ENCODE results near the gene EGLN3. TPM values are rescaled to one million over a fixed set of nuclear protein-coding genes. Genes with fewer than 3 reads are reported as not detected.

Gene EGLN3
- total and polyA plus RNA-seq, 2 of the 13 experiments (the other 11 are each of a cell fraction or from before 2014, with no cell fraction given), result 0.18 to 27.3 TPM

DNA sequence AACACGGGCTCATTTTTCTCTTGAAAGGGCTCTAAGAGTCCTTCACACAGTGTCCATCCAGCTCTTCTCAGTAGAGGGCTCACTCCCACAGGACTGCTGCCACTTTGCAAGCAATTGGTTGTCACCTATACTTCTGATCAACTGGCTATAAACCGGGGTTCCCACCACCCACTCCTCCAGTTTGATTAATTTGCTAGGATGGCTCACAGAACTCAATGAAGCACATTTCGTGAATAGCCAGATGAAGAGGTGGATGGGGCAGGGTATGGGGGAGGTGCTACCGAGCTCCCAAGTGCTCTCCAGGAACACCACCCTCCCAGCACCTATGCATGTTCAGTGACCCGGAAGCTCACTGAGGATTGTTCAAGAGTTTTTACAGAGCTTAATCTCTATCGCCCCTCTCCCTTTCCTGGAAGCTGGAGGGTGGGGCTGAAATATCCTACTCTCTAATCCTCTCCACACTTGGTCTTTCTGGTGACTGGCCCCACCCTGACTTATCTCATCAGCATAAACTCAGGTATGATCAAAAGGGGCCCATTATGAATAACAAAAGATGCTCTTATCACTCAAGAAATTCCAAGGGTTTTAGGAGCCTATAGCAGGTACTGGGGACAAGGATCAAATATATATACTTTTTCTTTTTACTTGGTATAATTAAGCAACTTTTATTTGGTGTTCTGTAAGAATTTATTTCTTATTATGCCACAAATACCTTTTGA lies 13.9 kb upstream of the EGLN3 start (continued):
- TF ChIP-seq HOXA7 (CRISPR knock-in tag; IDR thresholded peaks at IDR 0.05), result no peak
- peak; percentile 72 for TF ChIP-seq SMC3 (IDR thresholded peaks at IDR 0.05; ENCODE audit: low read length)
- no peak for TF ChIP-seq RELA (CRISPR knock-in tag; IDR thresholded peaks at IDR 0.05)
- TF ChIP-seq THAP11 (CRISPR knock-in tag; IDR thresholded peaks at IDR 0.05), result 0 out of 2 replicates have a peak, but pooled peaks have one; percentile 13
- peak; percentile 58 for TF ChIP-seq XRCC5 (optimal IDR thresholded peaks at IDR 0.05; ENCODE audit: low read length)
- TF ChIP-seq RARA (CRISPR knock-in tag; IDR thresholded peaks at IDR 0.05), result 0 out of 2 replicates have a peak, but pooled peaks have one; percentile 7
- no peak for TF ChIP-seq ZNF768 (CRISPR knock-in tag; IDR thresholded peaks at IDR 0.05)
- 0 out of 2 replicates have a peak, but pooled peaks have one; percentile 54 for TF ChIP-seq ELF4 (CRISPR knock-in tag; IDR thresholded peaks at IDR 0.05; ENCODE audit: borderline replicate concordance)
- TF ChIP-seq NR1H2 (CRISPR knock-in tag; IDR thresholded peaks at IDR 0.05; ENCODE audit: borderline replicate concordance, low read depth), result no peak
- TF ChIP-seq MEF2D (CRISPR knock-in tag; IDR thresholded peaks at IDR 0.05), result peak; percentile 42; the same call in 1 of the 2 replicates
- 0 out of 2 replicates have a peak, but pooled peaks have one; percentile 35 for TF ChIP-seq ZNF674 (CRISPR knock-in tag; IDR thresholded peaks at IDR 0.05; ENCODE audit: low read depth)
- TF ChIP-seq, protein P1, sequence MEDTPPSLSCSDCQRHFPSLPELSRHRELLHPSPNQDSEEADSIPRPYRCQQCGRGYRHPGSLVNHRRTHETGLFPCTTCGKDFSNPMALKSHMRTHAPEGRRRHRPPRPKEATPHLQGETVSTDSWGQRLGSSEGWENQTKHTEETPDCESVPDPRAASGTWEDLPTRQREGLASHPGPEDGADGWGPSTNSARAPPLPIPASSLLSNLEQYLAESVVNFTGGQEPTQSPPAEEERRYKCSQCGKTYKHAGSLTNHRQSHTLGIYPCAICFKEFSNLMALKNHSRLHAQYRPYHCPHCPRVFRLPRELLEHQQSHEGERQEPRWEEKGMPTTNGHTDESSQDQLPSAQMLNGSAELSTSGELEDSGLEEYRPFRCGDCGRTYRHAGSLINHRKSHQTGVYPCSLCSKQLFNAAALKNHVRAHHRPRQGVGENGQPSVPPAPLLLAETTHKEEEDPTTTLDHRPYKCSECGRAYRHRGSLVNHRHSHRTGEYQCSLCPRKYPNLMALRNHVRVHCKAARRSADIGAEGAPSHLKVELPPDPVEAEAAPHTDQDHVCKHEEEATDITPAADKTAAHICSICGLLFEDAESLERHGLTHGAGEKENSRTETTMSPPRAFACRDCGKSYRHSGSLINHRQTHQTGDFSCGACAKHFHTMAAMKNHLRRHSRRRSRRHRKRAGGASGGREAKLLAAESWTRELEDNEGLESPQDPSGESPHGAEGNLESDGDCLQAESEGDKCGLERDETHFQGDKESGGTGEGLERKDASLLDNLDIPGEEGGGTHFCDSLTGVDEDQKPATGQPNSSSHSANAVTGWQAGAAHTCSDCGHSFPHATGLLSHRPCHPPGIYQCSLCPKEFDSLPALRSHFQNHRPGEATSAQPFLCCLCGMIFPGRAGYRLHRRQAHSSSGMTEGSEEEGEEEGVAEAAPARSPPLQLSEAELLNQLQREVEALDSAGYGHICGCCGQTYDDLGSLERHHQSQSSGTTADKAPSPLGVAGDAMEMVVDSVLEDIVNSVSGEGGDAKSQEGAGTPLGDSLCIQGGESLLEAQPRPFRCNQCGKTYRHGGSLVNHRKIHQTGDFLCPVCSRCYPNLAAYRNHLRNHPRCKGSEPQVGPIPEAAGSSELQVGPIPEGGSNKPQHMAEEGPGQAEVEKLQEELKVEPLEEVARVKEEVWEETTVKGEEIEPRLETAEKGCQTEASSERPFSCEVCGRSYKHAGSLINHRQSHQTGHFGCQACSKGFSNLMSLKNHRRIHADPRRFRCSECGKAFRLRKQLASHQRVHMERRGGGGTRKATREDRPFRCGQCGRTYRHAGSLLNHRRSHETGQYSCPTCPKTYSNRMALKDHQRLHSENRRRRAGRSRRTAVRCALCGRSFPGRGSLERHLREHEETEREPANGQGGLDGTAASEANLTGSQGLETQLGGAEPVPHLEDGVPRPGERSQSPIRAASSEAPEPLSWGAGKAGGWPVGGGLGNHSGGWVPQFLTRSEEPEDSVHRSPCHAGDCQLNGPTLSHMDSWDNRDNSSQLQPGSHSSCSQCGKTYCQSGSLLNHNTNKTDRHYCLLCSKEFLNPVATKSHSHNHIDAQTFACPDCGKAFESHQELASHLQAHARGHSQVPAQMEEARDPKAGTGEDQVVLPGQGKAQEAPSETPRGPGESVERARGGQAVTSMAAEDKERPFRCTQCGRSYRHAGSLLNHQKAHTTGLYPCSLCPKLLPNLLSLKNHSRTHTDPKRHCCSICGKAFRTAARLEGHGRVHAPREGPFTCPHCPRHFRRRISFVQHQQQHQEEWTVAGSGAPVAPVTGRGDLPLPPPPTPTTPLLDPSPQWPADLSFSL (CRISPR knock-in tag; IDR thresholded peaks at IDR 0.05), result no peak
- TF ChIP-seq SP4 (CRISPR knock-in tag; IDR thresholded peaks at IDR 0.05), result no peak
- no peak for TF ChIP-seq ZFY (CRISPR knock-in tag; IDR thresholded peaks at IDR 0.05)
- 0 out of 2 replicates have a peak, but pooled peaks have one; percentile 25 for TF ChIP-seq ZNF253 (CRISPR knock-in tag; IDR thresholded peaks at IDR 0.05; ENCODE audit: borderline replicate concordance)
- TF ChIP-seq, protein P2, sequence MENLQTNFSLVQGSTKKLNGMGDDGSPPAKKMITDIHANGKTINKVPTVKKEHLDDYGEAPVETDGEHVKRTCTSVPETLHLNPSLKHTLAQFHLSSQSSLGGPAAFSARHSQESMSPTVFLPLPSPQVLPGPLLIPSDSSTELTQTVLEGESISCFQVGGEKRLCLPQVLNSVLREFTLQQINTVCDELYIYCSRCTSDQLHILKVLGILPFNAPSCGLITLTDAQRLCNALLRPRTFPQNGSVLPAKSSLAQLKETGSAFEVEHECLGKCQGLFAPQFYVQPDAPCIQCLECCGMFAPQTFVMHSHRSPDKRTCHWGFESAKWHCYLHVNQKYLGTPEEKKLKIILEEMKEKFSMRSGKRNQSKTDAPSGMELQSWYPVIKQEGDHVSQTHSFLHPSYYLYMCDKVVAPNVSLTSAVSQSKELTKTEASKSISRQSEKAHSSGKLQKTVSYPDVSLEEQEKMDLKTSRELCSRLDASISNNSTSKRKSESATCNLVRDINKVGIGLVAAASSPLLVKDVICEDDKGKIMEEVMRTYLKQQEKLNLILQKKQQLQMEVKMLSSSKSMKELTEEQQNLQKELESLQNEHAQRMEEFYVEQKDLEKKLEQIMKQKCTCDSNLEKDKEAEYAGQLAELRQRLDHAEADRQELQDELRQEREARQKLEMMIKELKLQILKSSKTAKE (CRISPR knock-in tag; IDR thresholded peaks at IDR 0.05; ENCODE audit: borderline replicate concordance), result no peak
- no peak for TF ChIP-seq ZZZ3 (CRISPR knock-in tag; IDR thresholded peaks at IDR 0.05; ENCODE audit: borderline replicate concordance)
- 0 out of 2 replicates have a peak, but pooled peaks have one; percentile 16 for TF ChIP-seq FOSL2 (CRISPR knock-in tag; IDR thresholded peaks at IDR 0.05)
- no peak for TF ChIP-seq ZNF143 (CRISPR knock-in tag; IDR thresholded peaks at IDR 0.05)
- TF ChIP-seq SOX13 (IDR thresholded peaks at IDR 0.05), result no peak; the same call in 1 of the 2 replicates
- no peak for TF ChIP-seq SOX13 (CRISPR knock-in tag; conservative IDR thresholded peaks at IDR 0.05 in 1 of 2, IDR thresholded peaks at IDR 0.05 in 1 of 2)
- TF ChIP-seq HNF4G (IDR thresholded peaks at IDR 0.05; ENCODE audit: borderline replicate concordance, low read depth, low read length), result no peak
- peak; percentile 40; the same call in 1 of the 2 replicates for TF ChIP-seq HNF4G (CRISPR knock-in tag; IDR thresholded peaks at IDR 0.05; ENCODE audit: borderline replicate concordance, low read depth)
